Body of pancreas (tissue), 4 donors: ENCODE measurements around the gene ATOH8. TPM values are rescaled to one million over a fixed set of nuclear protein-coding genes. Genes with fewer than 3 reads are reported as not detected.

Source experiments
- ATAC-seq: fragments of 150-250 bp; one replicate; pipeline ENCODE4 v1.9.1; 2016
- DNase-seq, 4 donors: peaks; one replicate each; pipeline ENCODE4 v3.0.0-alpha.2; 2019
- H3K27ac ChIP-seq, 4 donors: fragments of 200-600 bp; sonication (generic); 1 replicate in 3 of 4; 2 replicates in 1 of 4; pipeline versions ENCODE4 v1.5.1 to v1.6.1; 2016 to 2019; ENCODE audit warnings: mild to moderate bottlenecking in 1 of 4, mixed read lengths in 1 of 4, moderate library complexity in 1 of 4
- H3K27me3 ChIP-seq, 2 donors: fragments of 200-600 bp; sonication (generic); one replicate each; pipeline ENCODE4 v1.6.0; 2016; ENCODE audit warnings: mild to moderate bottlenecking in 1 of 2
- H3K36me3 ChIP-seq, 2 donors: fragments of 200-600 bp; sonication (generic); replicated peaks in 1 of 2; 2 replicates each; pipeline ENCODE4 v1.5.1; 2016; ENCODE audit warnings: low read depth in 2 of 2; ENCODE audit not compliant: insufficient read depth in 1 of 2
- H3K4me1 ChIP-seq: fragments of 200-600 bp; sonication (generic); one replicate; pipeline ENCODE4 v1.6.0; 2016
- H3K4me3 ChIP-seq, 2 donors: fragments of 200-600 bp; sonication (generic); 1 replicate in 1 of 2; 2 replicates in 1 of 2; pipeline ENCODE4 v1.5.1; 2016 to 2019
- H3K9me3 ChIP-seq, 3 donors: fragments of 200-600 bp; sonication (generic); 1 replicate in 2 of 3; 2 replicates in 1 of 3; pipeline ENCODE4 v1.5.1; 2016
- CTCF ChIP-seq, 7 experiments: fragments of 450-650 bp in 4 of 7; fragments of 200-600 bp in 3 of 7; sonication (generic) in 3 of 7; IDR thresholded peaks; one replicate each; pipeline ENCODE4 v1.5.1; 2016 to 2019; ENCODE audit warnings: antibody characterized with exemption in 7 of 7
- POLR2A ChIP-seq, 3 donors: fragments of 450-650 bp; IDR thresholded peaks; one replicate each; pipeline ENCODE4 v1.6.1; 2016; ENCODE audit warnings: antibody characterized with exemption in 3 of 3, mild to moderate bottlenecking in 2 of 3
- WGBS, 2 donors: methylation state at CpG; one replicate each; pipeline ENCODE4 v1.1.5; 2017; 5-methylcytosine and 5-hydroxymethylcytosine counted together
- intact Hi-C: fragments of 100-400 bp; cut with DNase I; formaldehyde crosslinking; loops from one replicate; pipeline ENCODE4 v1.15.1; 2023
- total RNA-seq, 2 donors: library from RNA; depleted of rRNA; stranded (reverse); fragments of >200 nt; gene quantifications; one replicate each; pipeline ENCODE4 v1.1.0, GENCODE V29; 2016

The ATOH8 gene
- total RNA-seq, 2 donors from 2014 or later, result 12.9 to 14.5 TPM

GRCh38 chr2:85811180-85812093, 57.6 kb downstream of the ATOH8 start:
- no peak for DNase-seq
- TF ChIP-seq CTCF (IDR thresholded peaks at IDR 0.05) (no peak), POLR2A (IDR thresholded peaks at IDR 0.05) (no peak)

GRCh38 chr2:85812094-85812735, 58.4 kb downstream of the ATOH8 start:
- H3K4me3 ChIP-seq, result no peak overlapping the region
- DNase-seq (no peak), ATAC-seq (no peak)
- H3K27ac ChIP-seq, result no peak overlapping the region
- no peaks in the 10 kb centered on the region for H3K9me3 ChIP-seq
- intact Hi-C loops, result loop anchor here (5.0 kb wide), 2 partner anchors 65 to 80 kb away; no protein-coding TSS in a partner anchor
- WGBS, 2 donors, result 75 to 85% methylated on average over 9 to 10 of the region's 10 CpGs
- TF ChIP-seq POLR2A (IDR thresholded peaks at IDR 0.05), result no peak
- TF ChIP-seq CTCF (IDR thresholded peaks at IDR 0.05), result no peak
- peaks cover 10% of the 10 kb centered on the region for H3K4me1 ChIP-seq
- H3K27me3 ChIP-seq, result no peaks in the 10 kb centered on the region
- H3K36me3 ChIP-seq, result no peaks in the 10 kb centered on the region

More at GRCh38 chr2:85811180-85812093, 57.6 kb downstream of the ATOH8 start:
- Histone ChIP-seq H3K36me3 (no peaks in the 10 kb centered on the region), H3K27me3 (no peaks in the 10 kb centered on the region), H3K27ac (no peak overlapping the region), H3K9me3 (no peaks in the 10 kb centered on the region), H3K4me1 (peaks cover 17% of the 10 kb centered on the region), H3K4me3 (no peak overlapping the region)
- ATAC-seq, result no peak
- WGBS, 2 donors, result 65 to 68% methylated on average over 26 to 34 of the region's 41 CpGs
- intact Hi-C loops, result loop anchor here (5.0 kb wide), 2 partner anchors 64 to 79 kb away; no protein-coding TSS in a partner anchor

GRCh38 chr2:85813211-85813981, 59.6 kb downstream of the ATOH8 start:
- H3K4me1 ChIP-seq, result peaks cover 10% of the 10 kb centered on the region
- TF ChIP-seq POLR2A (IDR thresholded peaks at IDR 0.05) (no peak), CTCF (IDR thresholded peaks at IDR 0.05) (no peak)
- DNase-seq (no peak), ATAC-seq (no peak)
- 62 to 64% methylated on average over 6 to 7 of the region's 7 CpGs for WGBS, 2 donors
- intact Hi-C loops, result loop anchor here (5.0 kb wide), 2 partner anchors 66 to 81 kb away; no protein-coding TSS in a partner anchor
- H3K9me3 ChIP-seq, result no peaks in the 10 kb centered on the region
- H3K4me3 ChIP-seq, result no peak overlapping the region
- peak overlapping the region in 2 of 4 donors; percentile 6 to 21 for H3K27ac ChIP-seq
- no peaks in the 10 kb centered on the region for H3K27me3 ChIP-seq
- H3K36me3 ChIP-seq, result no peaks in the 10 kb centered on the region

- intact Hi-C loops, result loop anchor here (5.0 kb wide), 2 partner anchors 67 to 82 kb away; no protein-coding TSS in a partner anchor
- Histone ChIP-seq H3K27ac (peak overlapping the region in 3 of 4 donors; percentile 6 to 21 (median 15)), H3K4me3 (no peak overlapping the region), H3K9me3 (no peaks in the 10 kb centered on the region), H3K36me3 (no peaks in the 10 kb centered on the region), H3K27me3 (no peaks in the 10 kb centered on the region), H3K4me1 (peaks cover 10% of the 10 kb centered on the region)
- TF ChIP-seq CTCF (IDR thresholded peaks at IDR 0.05) (peak; percentile 93 to 98 (median 97)), POLR2A (IDR thresholded peaks at IDR 0.05) (no peak)
- DNase-seq, result peak; percentile 93 to 95 (median 94)
- 21 to 46% methylated on average over 6 to 13 of the region's 13 CpGs for WGBS, 2 donors
- peak; percentile 95 for ATAC-seq
Measured at GRCh38 chr2:85813982-85814801, 60.4 kb downstream of the ATOH8 start.
